Stimulated activated naive CD8-positive, alpha-beta T cell treated with anti-CD3 and anti-CD28 coated beads, Interleukin-15, amount 100 ng/mL, for 72 hours (primary cell): Measurements from ENCODE around the gene ACOT6.
"Not testable (repeated sequence)": the region's sequence is repeated elsewhere in the genome, so short reads cannot be mapped to it uniquely, and the experiment has no call there.

Experiments
- ATAC-seq: fragments of 150-1000 bp; cut with Tn5 transposase; 2 replicates; pipeline ENCODE4 v1.10.0; 2021; ENCODE audit warnings: mild to moderate bottlenecking, moderate library complexity
- DNase-seq, 2 donors: peaks; one replicate each; pipeline ENCODE4 v3.0.0; 2021 to 2022
- H3K27ac Mint-ChIP-seq, 2 donors: one replicate each; pipeline ENCODE4 v1.8.0; 2022; ENCODE audit warnings: mild to moderate bottlenecking in 2 of 2, mixed read lengths in 2 of 2, moderate library complexity in 2 of 2
- H3K27me3 Mint-ChIP-seq: one replicate; pipeline ENCODE4 v1.8.0; 2022; ENCODE audit warnings: mixed read lengths
- H3K4me1 Mint-ChIP-seq: one replicate; pipeline ENCODE4 v1.8.0; 2022; ENCODE audit warnings: mild to moderate bottlenecking, mixed read lengths
- H3K4me3 Mint-ChIP-seq, 2 donors: one replicate each; pipeline ENCODE4 v1.8.0; 2022; ENCODE audit warnings: mild to moderate bottlenecking in 2 of 2, mixed read lengths in 2 of 2, moderate library complexity in 1 of 2
- H3K9me3 Mint-ChIP-seq, 2 donors: one replicate each; pipeline ENCODE4 v1.8.0; 2022; ENCODE audit warnings: mixed read lengths in 2 of 2

The ACOT6 gene

GRCh38 chr14:73623504-73624054 lies 11.3 kb downstream of the ACOT6 start:
- ATAC-seq (no peak), DNase-seq (no peak)
- H3K27ac Mint-ChIP-seq = no peak overlapping the region
- H3K9me3 Mint-ChIP-seq = no peaks in the 10 kb centered on the region
- no peaks in the 10 kb centered on the region for H3K27me3 Mint-ChIP-seq
- H3K4me1 Mint-ChIP-seq = no peaks in the 10 kb centered on the region
- no peak overlapping the region for H3K4me3 Mint-ChIP-seq

- ATAC-seq = no peak
- no peak overlapping the region for H3K4me3 Mint-ChIP-seq
- H3K27ac Mint-ChIP-seq = no peak overlapping the region
- DNase-seq = no peak
- no peaks in the 10 kb centered on the region for H3K9me3 Mint-ChIP-seq
- peaks cover 7% of the 10 kb centered on the region for H3K27me3 Mint-ChIP-seq
- no peaks in the 10 kb centered on the region for H3K4me1 Mint-ChIP-seq
Measured at GRCh38 chr14:73625706-73626105, 13.4 kb downstream of the ACOT6 start.

DNA sequence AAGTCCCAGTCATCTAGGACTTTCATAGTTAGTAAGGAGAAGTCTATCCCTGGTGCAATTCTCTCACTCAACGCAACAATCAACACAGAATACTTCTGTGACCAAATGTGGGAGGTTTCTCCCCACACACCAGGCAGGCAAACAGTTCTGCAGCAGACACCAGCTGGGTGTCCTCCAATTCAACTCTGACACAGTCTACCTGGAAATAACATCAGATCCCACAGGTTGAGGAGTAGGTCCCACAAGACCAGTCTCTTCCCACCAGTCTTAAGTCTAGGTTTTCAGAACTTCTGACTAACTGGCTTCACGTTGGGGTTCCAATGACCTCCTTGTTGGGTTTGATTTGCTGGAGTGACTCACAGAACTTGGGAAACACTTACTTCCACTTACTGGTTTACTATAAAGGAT lies 14.8 kb downstream of the ACOT6 start:
- DNase-seq = no peak
- H3K4me1 Mint-ChIP-seq = no peaks in the 10 kb centered on the region
- H3K9me3 Mint-ChIP-seq = no peaks in the 10 kb centered on the region
- no peak for ATAC-seq
- H3K27ac Mint-ChIP-seq = no peak overlapping the region
- H3K27me3 Mint-ChIP-seq = peaks cover 9% of the 10 kb centered on the region
- H3K4me3 Mint-ChIP-seq = no peak overlapping the region

GRCh38 chr14:73630009-73630780 lies 17.9 kb downstream of the ACOT6 start:
- H3K27me3 Mint-ChIP-seq = peaks cover 23% of the 10 kb centered on the region
- DNase-seq (no peak), ATAC-seq (no peak)
- peaks cover 18% of the 10 kb centered on the region for H3K4me1 Mint-ChIP-seq
- no peaks in the 10 kb centered on the region for H3K9me3 Mint-ChIP-seq
- H3K27ac Mint-ChIP-seq = no peak overlapping the region
- no peak overlapping the region for H3K4me3 Mint-ChIP-seq

GRCh38 chr14:73633116-73634010 lies 21.0 kb downstream of the ACOT6 start:
- DNase-seq = peak; percentile 62 to 66
- no peaks in the 10 kb centered on the region for H3K9me3 Mint-ChIP-seq
- peak overlapping the region; percentile 83 to 88 for H3K27ac Mint-ChIP-seq
- peak overlapping the region; percentile 75 to 87 for H3K4me3 Mint-ChIP-seq
- peaks cover 18% of the 10 kb centered on the region for H3K4me1 Mint-ChIP-seq
- H3K27me3 Mint-ChIP-seq = peaks cover 23% of the 10 kb centered on the region
- ATAC-seq = peak; percentile 91

- Mint-ChIP-seq H3K27ac (peak overlapping the region; percentile 83 to 88), H3K4me3 (peak overlapping the region; percentile 75 to 87), H3K4me1 (peaks cover 22% of the 10 kb centered on the region), H3K27me3 (peaks cover 23% of the 10 kb centered on the region), H3K9me3 (no peaks in the 10 kb centered on the region)
- ATAC-seq = peak; percentile 41
- DNase-seq = peak in 1 of 2 donors; percentile 10
Measured at GRCh38 chr14:73634011-73634833, 21.9 kb downstream of the ACOT6 start.

DNA sequence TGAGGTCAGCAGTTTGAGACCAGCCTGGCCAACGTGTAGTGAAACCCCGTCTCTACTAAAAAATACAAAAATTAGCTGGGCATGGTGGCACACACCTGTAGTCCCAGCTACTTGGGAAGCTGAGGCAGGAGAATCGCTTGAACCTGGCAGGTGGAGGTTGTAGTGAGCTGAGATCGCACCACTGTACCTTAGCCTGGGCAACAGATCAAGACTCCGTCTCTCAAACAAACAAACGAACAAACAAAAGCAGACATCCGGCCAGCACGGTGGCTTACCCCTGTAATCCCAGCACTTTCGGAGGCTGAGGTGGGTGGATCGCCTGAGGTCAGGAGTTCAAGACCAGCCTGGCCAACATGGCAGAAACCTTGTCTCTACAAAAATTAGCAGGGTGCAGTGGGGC lies 24.0 kb downstream of the ACOT6 start:
- not testable (repeated sequence) for H3K9me3 Mint-ChIP-seq, DNase-seq, ATAC-seq, H3K27ac Mint-ChIP-seq, H3K4me3 Mint-ChIP-seq
- H3K4me1 Mint-ChIP-seq = peaks cover 25% of the 10 kb centered on the region
- H3K27me3 Mint-ChIP-seq = peaks cover 14% of the 10 kb centered on the region

DNA sequence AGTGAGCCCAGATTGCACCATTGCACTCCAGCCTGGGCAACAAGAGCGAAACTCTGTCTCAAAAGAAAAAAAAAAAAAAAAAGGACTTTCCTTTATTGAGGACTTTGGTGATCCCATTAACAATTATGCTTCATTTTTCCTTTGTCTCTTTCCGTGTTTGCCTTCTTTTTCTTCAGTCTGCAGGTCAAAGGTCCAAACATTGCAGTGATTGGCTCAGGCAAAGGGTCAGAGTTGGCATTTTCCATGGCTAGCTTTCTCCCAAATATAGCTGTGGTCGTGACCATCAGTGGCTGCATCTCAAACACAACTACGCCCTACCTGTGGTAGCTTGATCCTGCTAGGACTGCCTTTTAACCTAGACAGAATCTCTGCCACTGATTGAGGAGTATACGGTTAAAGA lies 25.5 kb downstream of the ACOT6 start:
- no peak overlapping the region for H3K27ac Mint-ChIP-seq
- no peak for DNase-seq
- H3K4me1 Mint-ChIP-seq = peaks cover 25% of the 10 kb centered on the region
- no peak overlapping the region for H3K4me3 Mint-ChIP-seq
- ATAC-seq = no peak
- H3K27me3 Mint-ChIP-seq = peaks cover 14% of the 10 kb centered on the region
- no peaks in the 10 kb centered on the region for H3K9me3 Mint-ChIP-seq

GRCh38 chr14:73640796-73641365 lies 28.6 kb downstream of the ACOT6 start:
- H3K27me3 Mint-ChIP-seq = no peaks in the 10 kb centered on the region
- H3K9me3 Mint-ChIP-seq = no peaks in the 10 kb centered on the region
- DNase-seq (no peak), ATAC-seq (no peak)
- no peak overlapping the region for H3K4me3 Mint-ChIP-seq
- peaks cover 21% of the 10 kb centered on the region for H3K4me1 Mint-ChIP-seq
- no peak overlapping the region for H3K27ac Mint-ChIP-seq

GRCh38 chr14:73644531-73645247 lies 32.4 kb downstream of the ACOT6 start, which contains the start of gene DNAL1:
Gene DNAL1 (plus strand): TSS chr14:73644986. CDS start chr14:73645040, 54 bp downstream.
- peak; percentile 100 for ATAC-seq
- Mint-ChIP-seq H3K27ac (peak within 1 kb of the TSS; percentile 92 to 96), H3K4me1 (peaks cover 18% of the 10 kb centered on the region), H3K4me3 (peak within 1 kb of the TSS; percentile 88 to 91), H3K27me3 (no peaks in the 10 kb centered on the region), H3K9me3 (no peaks in the 10 kb centered on the region)
- DNase-seq = peak; percentile 89 to 93

- peak overlapping the region; percentile 92 to 96 for H3K27ac Mint-ChIP-seq
- no peaks in the 10 kb centered on the region for H3K27me3 Mint-ChIP-seq
- peak overlapping the region; percentile 88 to 91 for H3K4me3 Mint-ChIP-seq
- DNase-seq (no peak), ATAC-seq (no peak)
- no peaks in the 10 kb centered on the region for H3K9me3 Mint-ChIP-seq
- peaks cover 18% of the 10 kb centered on the region for H3K4me1 Mint-ChIP-seq
Measured at GRCh38 chr14:73645248-73645610, 32.9 kb downstream of the ACOT6 start.

DNA sequence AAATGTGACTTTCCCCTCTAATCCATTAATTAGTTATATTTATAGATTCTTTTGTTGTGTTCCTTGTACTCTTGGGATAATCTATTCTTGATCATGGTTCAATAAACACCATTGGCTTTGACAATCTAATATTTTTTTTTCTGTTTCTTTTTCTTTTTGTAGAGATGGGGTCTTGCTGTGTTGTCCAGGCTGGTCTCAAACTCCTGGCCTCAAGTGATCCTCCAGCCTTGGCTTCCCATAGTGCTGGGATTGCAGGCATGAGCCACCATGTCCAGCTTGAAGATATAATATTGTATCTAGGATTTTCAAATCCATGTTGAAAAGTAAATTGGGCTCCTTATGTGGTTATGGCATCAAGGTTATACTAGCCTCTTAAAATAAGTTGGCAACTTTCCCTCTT lies 38.7 kb downstream of the ACOT6 start:
- Mint-ChIP-seq H3K4me1 (peaks cover 4% of the 10 kb centered on the region), H3K27ac (peak overlapping the region in 1 of 2 donors; percentile 13), H3K27me3 (no peaks in the 10 kb centered on the region), H3K9me3 (no peaks in the 10 kb centered on the region), H3K4me3 (no peak overlapping the region)
- DNase-seq (no peak), ATAC-seq (no peak)

- DNase-seq (no peak), ATAC-seq (no peak)
- no peak overlapping the region for H3K27ac Mint-ChIP-seq
- no peaks in the 10 kb centered on the region for H3K4me1 Mint-ChIP-seq
- H3K27me3 Mint-ChIP-seq = no peaks in the 10 kb centered on the region
- H3K4me3 Mint-ChIP-seq = no peak overlapping the region
- H3K9me3 Mint-ChIP-seq = no peaks in the 10 kb centered on the region
Measured at GRCh38 chr14:73655851-73656250, 43.5 kb downstream of the ACOT6 start.

DNA sequence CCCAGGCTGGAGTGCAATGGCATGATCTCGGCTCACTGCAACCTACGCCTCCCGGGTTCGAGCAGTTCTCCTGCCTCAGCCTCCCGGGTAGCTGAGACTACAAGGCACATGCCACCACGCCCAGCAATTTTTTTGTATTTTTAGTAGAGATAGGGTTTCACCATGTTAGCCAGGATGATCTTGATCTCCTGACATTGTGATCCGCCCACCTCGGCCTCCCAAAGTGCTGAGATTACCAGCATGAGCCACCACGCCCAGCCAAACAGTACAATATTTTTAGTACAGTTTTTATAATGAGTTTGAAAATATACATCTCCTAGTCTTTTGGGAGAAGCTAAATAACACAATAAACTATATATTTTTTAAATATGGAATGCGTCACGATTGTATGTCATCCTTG lies 46.9 kb downstream of the ACOT6 start:
- H3K4me3 Mint-ChIP-seq, H3K9me3 Mint-ChIP-seq, DNase-seq, H3K27me3 Mint-ChIP-seq, H3K27ac Mint-ChIP-seq, H3K4me1 Mint-ChIP-seq, ATAC-seq: not testable (repeated sequence)
